OCI-LY1 (cell line): ENCODE results near the gene PTPA.

Source experiments
- CTCF ChIP-seq: fragments of 200-600 bp; sonication (generic), shearing (Covaris generic); IDR thresholded peaks from 2 replicates; pipeline ENCODE4 v1.5.1; 2017; ENCODE audit warnings: mild to moderate bottlenecking, antibody characterized with exemption, low read length, moderate library complexity, mixed read lengths
- EZH2 ChIP-seq: fragments of 200-600 bp; sonication (generic), shearing (Covaris generic); IDR thresholded peaks from 2 replicates; pipeline ENCODE4 v1.8.0; 2017; ENCODE audit warnings: borderline replicate concordance, mixed run types, mild to moderate bottlenecking, antibody characterized with exemption, low read length, moderate library complexity, mixed read lengths

- no peak for TF ChIP-seq CTCF
- no peak for TF ChIP-seq EZH2
Observed at GRCh38 chr9:129195606-129196005, 84.4 kb downstream of the PTPA start.
